IMR-90 (cell line): ENCODE data around the gene MAP6. TPM values are rescaled to one million over a fixed set of nuclear protein-coding genes. Genes with fewer than 3 reads are reported as not detected.

Experiments
- ATAC-seq: fragments of 200-7000 bp; cut with Tn5 transposase; 2 replicates; pipeline ENCODE4 v1.9.1; 2020; ENCODE audit warnings: low read depth, mild to moderate bottlenecking, moderate library complexity
- BruUV-seq: library from RNA; stranded (reverse); fragments of 400-500 nt; replicated peaks from 2 replicates; lab custom pipeline; 2021; lab: Mats Ljungman, UMichigan
- CTCF ChIA-PET: fragments of 300-600 bp; formaldehyde crosslinking; extraction: SDS; loops from one replicate; lab custom pipeline; 2021; ENCODE audit warnings: antibody characterized with exemption; lab: Yijun Ruan, JAX
- POLR2A ChIA-PET: fragments of 300-600 bp; sonication (Branson Sonifier 250); formaldehyde crosslinking; loops from one replicate; lab custom pipeline; 2022; ENCODE audit warnings: antibody characterized with exemption; ENCODE audit not compliant: unreplicated experiment; lab: Charles Lee
- DNase-seq: peaks from one replicate; pipeline ENCODE4 v3.0.0; 2013
- H2AFZ ChIP-seq: replicated peaks from 2 replicates; pipeline ENCODE3; 2013; ENCODE audit warnings: low read length, mild to moderate bottlenecking; ENCODE audit not compliant: poor library complexity
- H2AK5ac ChIP-seq: 2 replicates; pipeline ENCODE4 v1.6.1; 2013; ENCODE audit warnings: low read depth, low read length, inconsistent platforms
- H2AK9ac ChIP-seq: replicated peaks from 2 replicates; pipeline ENCODE3; 2013; ENCODE audit warnings: mild to moderate bottlenecking, low read depth, low read length, moderate library complexity; ENCODE audit not compliant: poor library complexity
- H2BK120ac ChIP-seq: 2 replicates; pipeline ENCODE4 v1.6.1; 2013; ENCODE audit warnings: low read depth, low read length, inconsistent platforms
- H2BK15ac ChIP-seq: 3 replicates; pipeline ENCODE4 v1.6.1; 2013; ENCODE audit warnings: low read depth, low read length, inconsistent platforms
- H2BK20ac ChIP-seq: 2 replicates; pipeline ENCODE4 v1.6.1; 2013; ENCODE audit warnings: low read depth, mild to moderate bottlenecking, inconsistent platforms, low read length, moderate library complexity
- H2BK5ac ChIP-seq: 2 replicates; pipeline ENCODE4 v1.6.1; 2013; ENCODE audit warnings: mild to moderate bottlenecking, low read depth, low read length, inconsistent platforms; ENCODE audit not compliant: poor library complexity, severe bottlenecking
- H3K14ac ChIP-seq: replicated peaks from 2 replicates; pipeline ENCODE4 v1.6.1; 2013; ENCODE audit warnings: low read depth, low read length, inconsistent platforms
- H3K18ac ChIP-seq: 2 replicates; pipeline ENCODE4 v1.6.1; 2013; ENCODE audit warnings: low read depth, low read length, control low read depth
- H3K23ac ChIP-seq: 2 replicates; pipeline ENCODE4 v1.6.1; 2013; ENCODE audit warnings: low read depth, low read length, inconsistent platforms
- H3K27ac ChIP-seq: 2 replicates; pipeline ENCODE4 v1.5.1; 2013; ENCODE audit warnings: mild to moderate bottlenecking, control low read depth, low read length; ENCODE audit not compliant: insufficient read depth
- H3K27me3 ChIP-seq: 2 replicates; pipeline ENCODE4 v1.6.1; 2013; ENCODE audit warnings: low read length; ENCODE audit not compliant: control insufficient read depth, insufficient read depth
- H3K36me3 ChIP-seq: 2 replicates; pipeline ENCODE4 v1.6.1; 2013; ENCODE audit warnings: low read length, mixed read lengths; ENCODE audit not compliant: control insufficient read depth, insufficient read depth
- H3K4ac ChIP-seq: 2 replicates; pipeline ENCODE4 v1.6.1; 2013; ENCODE audit warnings: low read depth, low read length, inconsistent platforms
- H3K4me1 ChIP-seq: 2 replicates; pipeline ENCODE4 v1.6.1; 2013; ENCODE audit warnings: low read length, mixed read lengths; ENCODE audit not compliant: control insufficient read depth, insufficient read depth
- H3K4me2 ChIP-seq: 2 replicates; pipeline ENCODE4 v1.6.1; 2013; ENCODE audit warnings: low read depth, mild to moderate bottlenecking, control low read depth, low read length, moderate library complexity
- H3K4me3 ChIP-seq: 2 replicates; pipeline ENCODE4 v1.5.1; 2013; ENCODE audit warnings: low read depth, mild to moderate bottlenecking, control low read depth, low read length, moderate library complexity; ENCODE audit not compliant: insufficient read depth
- H3K56ac ChIP-seq: 2 replicates; pipeline ENCODE4 v1.6.1; 2013; ENCODE audit warnings: low read length, inconsistent platforms; ENCODE audit not compliant: insufficient read depth; ENCODE audit errors: extremely low read depth
- H3K79me1 ChIP-seq, 2 experiments: 2 replicates each; pipeline ENCODE4 v1.6.1; 2013; ENCODE audit warnings: low read length in 2 of 2, inconsistent platforms in 1 of 2, low read depth in 1 of 2
- H3K9ac ChIP-seq: 2 replicates; pipeline ENCODE4 v1.6.1; 2013; ENCODE audit warnings: low read depth, low read length, control low read depth
- H3K9me1 ChIP-seq: 2 replicates; pipeline ENCODE4 v1.6.1; 2013; ENCODE audit warnings: low read length, inconsistent platforms; ENCODE audit not compliant: insufficient read depth
- H3K9me3 ChIP-seq: 2 replicates; pipeline ENCODE4 v1.6.1; 2013; ENCODE audit warnings: low read length; ENCODE audit not compliant: control insufficient read depth, insufficient read depth
- H4K20me1 ChIP-seq: 2 replicates; pipeline ENCODE4 v1.6.1; 2013; ENCODE audit warnings: low read length, inconsistent platforms; ENCODE audit not compliant: insufficient read depth
- H4K5ac ChIP-seq: 2 replicates; pipeline ENCODE4 v1.6.1; 2013; ENCODE audit warnings: mild to moderate bottlenecking, low read depth, low read length, control low read depth
- H4K8ac ChIP-seq, 2 experiments: 2 replicates each; pipeline ENCODE4 v1.6.1; 2013; ENCODE audit warnings: low read depth in 2 of 2, low read length in 2 of 2, control low read depth in 1 of 2, inconsistent platforms in 1 of 2
- H4K91ac ChIP-seq: 2 replicates; pipeline ENCODE4 v1.6.1; 2013; ENCODE audit warnings: low read depth, low read length, inconsistent platforms; ENCODE audit not compliant: insufficient read depth
- BHLHE40 ChIP-seq: fragments of 150-350 bp; IDR thresholded peaks from 2 replicates; pipeline ENCODE4 v1.6.1; 2016; ENCODE audit warnings: mild to moderate bottlenecking, low read depth, low read length
- CEBPB ChIP-seq: IDR thresholded peaks from 2 replicates; pipeline ENCODE4 v1.6.1; 2012; ENCODE audit warnings: low read depth, low read length, improper control_type of control experiment
- CHD1 ChIP-seq: IDR thresholded peaks from 2 replicates; pipeline ENCODE4 v1.6.1; 2012; ENCODE audit warnings: low read depth, low read length, improper control_type of control experiment
- CTCF ChIP-seq: conservative IDR thresholded peaks from 2 replicates; pipeline ENCODE4 v1.5.1; 2012; ENCODE audit warnings: mild to moderate bottlenecking, low read depth, low read length, improper control_type of control experiment
- ELK1 ChIP-seq: fragments of 150-350 bp; IDR thresholded peaks from 2 replicates; pipeline ENCODE4 v1.6.1; 2016; ENCODE audit warnings: low read depth, mild to moderate bottlenecking, low read length, moderate library complexity, borderline replicate concordance
- FOS ChIP-seq: fragments of 150-350 bp; IDR thresholded peaks from 2 replicates; pipeline ENCODE4 v1.6.1; 2016; ENCODE audit warnings: low read depth, low read length
- MAFK ChIP-seq: IDR thresholded peaks from 2 replicates; pipeline ENCODE4 v1.6.1; 2012; ENCODE audit warnings: low read depth, low read length, improper control_type of control experiment
- NFE2L2 ChIP-seq: fragments of 150-350 bp; IDR thresholded peaks from 2 replicates; pipeline ENCODE4 v1.6.1; 2016; ENCODE audit warnings: low read depth, mild to moderate bottlenecking, low read length
- POLR2A ChIP-seq: IDR thresholded peaks from 2 replicates; pipeline ENCODE4 v1.6.1; 2012; ENCODE audit warnings: mild to moderate bottlenecking, low read depth, low read length
- RAD21 ChIP-seq: IDR thresholded peaks from 2 replicates; pipeline ENCODE4 v1.6.1; 2012; ENCODE audit warnings: low read length, improper control_type of control experiment
- RCOR1 ChIP-seq: IDR thresholded peaks from 2 replicates; pipeline ENCODE4 v1.6.1; 2012; ENCODE audit warnings: mild to moderate bottlenecking, low read length, improper control_type of control experiment; ENCODE audit not compliant: insufficient replicate concordance
- SMC3 ChIP-seq: fragments of 150-350 bp; IDR thresholded peaks from 2 replicates; pipeline ENCODE4 v1.6.1; 2016; ENCODE audit warnings: low read depth, mild to moderate bottlenecking, antibody characterized with exemption, low read length, moderate library complexity
- USF2 ChIP-seq: fragments of 150-350 bp; IDR thresholded peaks from 2 replicates; pipeline ENCODE4 v1.6.1; 2017; ENCODE audit warnings: mild to moderate bottlenecking, antibody characterized with exemption, low read length, low read depth
- WGBS, 2 experiments: methylation state at CpG; one replicate each; pipeline versions ENCODE4 v1.1.5 to v1.1.7; 2013; ENCODE audit warnings: missing lambda C conversion rate in 2 of 2; ENCODE audit not compliant: insufficient read length in 1 of 2; ENCODE audit errors: extremely low coverage in 2 of 2; 5-methylcytosine and 5-hydroxymethylcytosine counted together
- dilution Hi-C: fragments of 300-500 bp; cut with HindIII; formaldehyde crosslinking; loops from one replicate; pipeline ENCODE4 v1.14.3; 2018; ENCODE audit warnings: low sequenced_read_pairs; ENCODE audit not compliant: unreplicated experiment
- in situ Hi-C: fragments of 300-500 bp; cut with MboI; formaldehyde crosslinking; loops from 3 replicates; pipeline ENCODE4 v1.14.3; 2019; ENCODE audit warnings: low sequenced_read_pairs, inconsistent platforms, mixed read lengths
- intact Hi-C: fragments of 100-400 bp; cut with micrococcal nuclease; formaldehyde crosslinking; loops from 2 replicates; pipeline ENCODE4 v1.10.0; 2022
- polyA plus RNA-seq, 3 experiments: library from polyadenylated mRNA; depleted of rRNA; stranded (reverse); fragments of >200 nt; gene quantifications; 2 replicates each; pipeline ENCODE4 v1.2.3, GENCODE V29; 2012; ENCODE audit warnings: low replicate concordance in 1 of 3
- total RNA-seq: library from RNA; depleted of rRNA; stranded (reverse); fragments of >200 nt; gene quantifications from 2 replicates; pipeline ENCODE4 v1.2.3, GENCODE V29; 2012

Gene MAP6
- total and polyA plus RNA-seq, 2 of the 4 experiments (the other 2 are of a cell fraction), result 3.0 to 3.4 TPM

GRCh38 chr11:75547617-75548058, 121.2 kb downstream of the MAP6 start:
- Histone ChIP-seq H2BK120ac (peak overlapping the region; percentile 72), H4K20me1 (no peaks in the 10 kb centered on the region), H3K4me2 (no peak overlapping the region), H3K14ac (peak overlapping the region; percentile 51), H3K9me1 (no peaks in the 10 kb centered on the region; the same call in 1 of the 2 replicates), H4K8ac (peak overlapping the region; percentile 56 to 95; a peak in 3 of 4 replicates), H3K4ac (peak overlapping the region; percentile 70), H3K4me3 (no peak overlapping the region), H2BK5ac (no peak overlapping the region), H3K9me3 (no peaks in the 10 kb centered on the region), H4K91ac (peak overlapping the region; percentile 83), H3K9ac (peak overlapping the region; percentile 44), H2AFZ (peak overlapping the region; percentile 87), H2AK9ac (peak overlapping the region; percentile 87), H4K5ac (peak overlapping the region; percentile 92), H3K27ac (peak overlapping the region; percentile 41), H2BK15ac (peak overlapping the region; percentile 30; the same call in 2 of the 3 replicates), H3K23ac (no peak overlapping the region), H2BK20ac (0 out of 2 replicates have a peak overlapping the region, but pooled peaks have one; percentile 6), H3K79me1 (peaks cover 0 to 8% of the 10 kb centered on the region in 2 experiments; a peak in 3 of 4 replicates), H2AK5ac (peak overlapping the region; percentile 65; the same call in 1 of the 2 replicates), H3K36me3 (no peaks in the 10 kb centered on the region), H3K56ac (no peak overlapping the region), H3K4me1 (peaks cover 3% of the 10 kb centered on the region), H3K27me3 (peaks cover 8% of the 10 kb centered on the region), H3K18ac (peak overlapping the region; percentile 70; the same call in 1 of the 2 replicates)
- WGBS, 2 experiments, result 40% methylated on average over 4 of the region's 7 CpGs; no CpG with 5 or more reads in 1 of the 2 experiments
- dilution Hi-C loops, result no loop called here
- peak; percentile 65 for DNase-seq
- in situ Hi-C loops, result loop anchor here (25.0 kb wide), 1 partner anchor 260 kb away; no protein-coding TSS in a partner anchor
- ChIA-PET CTCF (interaction anchor here (0.7 to 1.0 kb wide), 2 partner anchors 18 to 21 kb away, joined by 3 read pairs; no protein-coding TSS in a partner anchor), POLR2A (no interaction called here)
- BruUV-seq, result no TSS peak
- ATAC-seq, result peak; percentile 99
- no peak for TF ChIP-seq FOS
- no peak for TF ChIP-seq BHLHE40
- TF ChIP-seq POLR2A, result no peak
- TF ChIP-seq USF2, result no peak
- TF ChIP-seq MAFK, result no peak
- peak; percentile 96 for TF ChIP-seq SMC3
- peak; percentile 82 for TF ChIP-seq CTCF
- peak; percentile 98 for TF ChIP-seq RAD21
- TF ChIP-seq CHD1, result no peak
- no peak for TF ChIP-seq NFE2L2
- TF ChIP-seq RCOR1, result no peak
- no peak for TF ChIP-seq ELK1
- TF ChIP-seq CEBPB, result no peak
- intact Hi-C loops, result loop anchor here (1.0 kb wide), 3 partner anchors 17 to 256 kb away; no protein-coding TSS in a partner anchor
